Measurements from ENCODE around the gene POLK.

DNA sequence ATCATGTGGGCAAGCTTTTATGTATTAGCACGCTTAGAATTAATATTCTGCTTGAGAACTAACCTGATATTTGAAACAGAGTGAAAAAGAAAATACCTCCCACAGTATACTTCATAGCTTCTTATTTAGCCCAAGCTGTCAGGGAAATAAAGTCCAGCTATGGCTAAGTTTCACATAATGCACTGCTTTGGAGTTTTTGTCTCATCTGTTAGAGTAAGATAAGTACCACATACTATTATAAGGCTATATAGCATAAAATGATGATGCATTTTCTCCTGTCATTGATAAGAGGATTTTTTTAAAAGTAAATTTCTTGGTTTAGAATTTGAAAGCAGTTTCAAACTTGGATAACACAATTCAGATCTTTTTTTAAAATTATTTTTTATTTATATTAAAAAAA, 97.2 kb downstream of the POLK start:
- TF ChIP-seq, protein P1, sequence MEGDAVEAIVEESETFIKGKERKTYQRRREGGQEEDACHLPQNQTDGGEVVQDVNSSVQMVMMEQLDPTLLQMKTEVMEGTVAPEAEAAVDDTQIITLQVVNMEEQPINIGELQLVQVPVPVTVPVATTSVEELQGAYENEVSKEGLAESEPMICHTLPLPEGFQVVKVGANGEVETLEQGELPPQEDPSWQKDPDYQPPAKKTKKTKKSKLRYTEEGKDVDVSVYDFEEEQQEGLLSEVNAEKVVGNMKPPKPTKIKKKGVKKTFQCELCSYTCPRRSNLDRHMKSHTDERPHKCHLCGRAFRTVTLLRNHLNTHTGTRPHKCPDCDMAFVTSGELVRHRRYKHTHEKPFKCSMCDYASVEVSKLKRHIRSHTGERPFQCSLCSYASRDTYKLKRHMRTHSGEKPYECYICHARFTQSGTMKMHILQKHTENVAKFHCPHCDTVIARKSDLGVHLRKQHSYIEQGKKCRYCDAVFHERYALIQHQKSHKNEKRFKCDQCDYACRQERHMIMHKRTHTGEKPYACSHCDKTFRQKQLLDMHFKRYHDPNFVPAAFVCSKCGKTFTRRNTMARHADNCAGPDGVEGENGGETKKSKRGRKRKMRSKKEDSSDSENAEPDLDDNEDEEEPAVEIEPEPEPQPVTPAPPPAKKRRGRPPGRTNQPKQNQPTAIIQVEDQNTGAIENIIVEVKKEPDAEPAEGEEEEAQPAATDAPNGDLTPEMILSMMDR (conservative IDR thresholded peaks at IDR 0.05; ENCODE audit: low read length), result no peak
- TF ChIP-seq EZH2phosphoT487 (IDR thresholded peaks at IDR 0.05; ENCODE audit: borderline replicate concordance), result no peak
